PC-3 (cell line): ENCODE results near the gene C1QB.

Source experiments
- CTCF ChIP-seq: fragments of 300-600 bp; sonication (generic); conservative IDR thresholded peaks from 2 replicates; pipeline ENCODE4 v1.5.1; 2017; ENCODE audit warnings: antibody characterized with exemption, low read depth, mild to moderate bottlenecking, low read length
- EZH2 ChIP-seq: fragments of 300-600 bp; sonication (generic); IDR thresholded peaks from one replicate; pipeline ENCODE4 v1.6.1; 2017; ENCODE audit warnings: antibody characterized with exemption, mild to moderate bottlenecking, low read length; ENCODE audit not compliant: unreplicated experiment
- EZH2phosphoT487 ChIP-seq: fragments of 300-600 bp; sonication (generic); IDR thresholded peaks from 2 replicates; pipeline ENCODE4 v1.6.1; 2018; ENCODE audit warnings: mild to moderate bottlenecking, antibody characterized with exemption, low read length, borderline replicate concordance

- TF ChIP-seq CTCF (no peak), EZH2 (no peak), EZH2phosphoT487 (no peak)
Measured at GRCh38 chr1:22611530-22611947, 41.5 kb upstream of the C1QB start.
